ENCODE measurements around the gene H1-8.

- TF ChIP-seq POLR2A (IDR thresholded peaks at IDR 0.05): no peak
- TF ChIP-seq CTCF (IDR thresholded peaks at IDR 0.05 in 4 of 5, conservative IDR thresholded peaks at IDR 0.05 in 1 of 5): no peak
These were observed 39.8 kb downstream of the H1-8 start for GRCh38 chr3:129582799-129583198.

All from gastrocnemius medialis (tissue), 4 donors.